ENCODE results near the gene CASP5.

- no peak for TF ChIP-seq POLR2A (IDR thresholded peaks at IDR 0.05; ENCODE audit: low read length)
- TF ChIP-seq GATA1 (IDR thresholded peaks at IDR 0.05; ENCODE audit: low read depth, low read length): no peak
Observed at GRCh38 chr11:105000167-105000566, 22.8 kb downstream of the CASP5 start.

All from erythroblast (primary cell).